ENCODE data around the gene BAIAP2.
"Not testable (repeated sequence)": the region's sequence is repeated elsewhere in the genome, so short reads cannot be mapped to it uniquely, and the experiment has no call there.

Gene BAIAP2

GRCh38 chr17:81000631-81001357 is 34.2 kb upstream of the BAIAP2 start:
- no peak for DNase-seq

- DNase-seq = no peak
Observed at GRCh38 chr17:81002013-81002384, 33.0 kb upstream of the BAIAP2 start.

- no peak for DNase-seq
Observed at GRCh38 chr17:81002409-81003361, 32.3 kb upstream of the BAIAP2 start.

- no peak for DNase-seq
Observed at GRCh38 chr17:81003711-81004475, 31.1 kb upstream of the BAIAP2 start.

GRCh38 chr17:81006891-81007290 is 28.1 kb upstream of the BAIAP2 start:
- DNase-seq = no peak

- DNase-seq = no peak
Observed at GRCh38 chr17:81008140-81008539, 26.8 kb upstream of the BAIAP2 start.

- no peak for DNase-seq
Observed at GRCh38 chr17:81009136-81009535, 25.8 kb upstream of the BAIAP2 start.

GRCh38 chr17:81010935-81011334 is 24.0 kb upstream of the BAIAP2 start:
- no peak for DNase-seq

GRCh38 chr17:81011951-81012350 is 23.0 kb upstream of the BAIAP2 start:
- no peak for DNase-seq

GRCh38 chr17:81012574-81013447 is 22.1 kb upstream of the BAIAP2 start:
- DNase-seq = no peak

GRCh38 chr17:81013642-81014041 is 21.3 kb upstream of the BAIAP2 start:
- no peak for DNase-seq

GRCh38 chr17:81015136-81015535 is 19.8 kb upstream of the BAIAP2 start:
- DNase-seq = no peak

GRCh38 chr17:81016575-81016974 is 18.4 kb upstream of the BAIAP2 start:
- DNase-seq = no peak

- not testable (repeated sequence) for DNase-seq
Observed at GRCh38 chr17:81017330-81017729, 17.6 kb upstream of the BAIAP2 start.

GRCh38 chr17:81018044-81018802 is 16.7 kb upstream of the BAIAP2 start:
- DNase-seq = peak; percentile 32 to 55

- DNase-seq = no peak
Observed at GRCh38 chr17:81019563-81020442, 15.1 kb upstream of the BAIAP2 start.

GRCh38 chr17:81020443-81020766 is 14.5 kb upstream of the BAIAP2 start:
- no peak for DNase-seq

GRCh38 chr17:81020767-81021497 is 14.0 kb upstream of the BAIAP2 start:
- DNase-seq = no peak

- no peak for DNase-seq
Observed at GRCh38 chr17:81021531-81022343, 13.2 kb upstream of the BAIAP2 start.
